Activated naive CD8-positive, alpha-beta T cell treated with anti-CD3 and anti-CD28 coated beads, Interleukin-2, amount 10 ng/mL, durations not matched to agents 7 days and 5 days (primary cell): Measurements from ENCODE around the gene KCNK15. TPM values are rescaled to one million over a fixed set of nuclear protein-coding genes. Genes with fewer than 3 reads are reported as not detected.

Experiments used
- ATAC-seq: fragments of 150-1000 bp; cut with Tn5 transposase; one replicate; pipeline ENCODE4 v1.10.0; 2021; ENCODE audit warnings: low read depth, moderate library complexity
- POLR2A ChIA-PET: fragments of 350-600 bp; sonication (Branson Sonifier 250); formaldehyde crosslinking; loops from one replicate; lab custom pipeline; 2021; ENCODE audit warnings: antibody characterized with exemption; lab: Charles Lee
- DNase-seq: peaks from one replicate; pipeline ENCODE4 v3.0.0; 2021
- H3K27ac Mint-ChIP-seq: one replicate; pipeline ENCODE4 v1.8.0; 2022; ENCODE audit warnings: mild to moderate bottlenecking, mixed read lengths
- H3K27me3 Mint-ChIP-seq: one replicate; pipeline ENCODE4 v1.8.0; 2022; ENCODE audit warnings: mild to moderate bottlenecking, moderate library complexity, mixed read lengths
- H3K36me3 Mint-ChIP-seq: one replicate; pipeline ENCODE4 v1.8.0; 2021; ENCODE audit warnings: mild to moderate bottlenecking, mixed read lengths
- H3K4me1 Mint-ChIP-seq: one replicate; pipeline ENCODE4 v1.8.0; 2021; ENCODE audit warnings: mixed read lengths
- H3K4me3 Mint-ChIP-seq: one replicate; pipeline ENCODE4 v1.8.0; 2022; ENCODE audit warnings: mild to moderate bottlenecking, moderate library complexity, mixed read lengths
- H3K9me3 Mint-ChIP-seq: one replicate; pipeline ENCODE4 v1.8.0; 2021; ENCODE audit warnings: mixed read lengths
- total RNA-seq, 2 experiments: library from RNA; stranded (reverse); gene quantifications; one replicate each; pipeline ENCODE4 v1.2.3, GENCODE V29; 2021

Gene KCNK15
- total RNA-seq, 2 experiments from 2014 or later, result not detected

GRCh38 chr20:44733341-44734069, 12.2 kb upstream of the KCNK15 start:
- POLR2A ChIA-PET, result no interaction called here
- H3K27me3 Mint-ChIP-seq, result no peaks in the 10 kb centered on the region
- peaks cover 21% of the 10 kb centered on the region for H3K4me1 Mint-ChIP-seq
- no peak overlapping the region for H3K27ac Mint-ChIP-seq
- DNase-seq (peak; percentile 68), ATAC-seq (peak; percentile 62)
- H3K9me3 Mint-ChIP-seq, result peaks cover 7% of the 10 kb centered on the region
- peaks cover 10% of the 10 kb centered on the region for H3K36me3 Mint-ChIP-seq
- no peak overlapping the region for H3K4me3 Mint-ChIP-seq

- Mint-ChIP-seq H3K27me3 (peaks cover 1% of the 10 kb centered on the region), H3K4me3 (no peak overlapping the region), H3K4me1 (peaks cover 24% of the 10 kb centered on the region), H3K9me3 (peaks cover 7% of the 10 kb centered on the region), H3K36me3 (peaks cover 14% of the 10 kb centered on the region), H3K27ac (no peak overlapping the region)
- ATAC-seq (no peak), DNase-seq (no peak)
- POLR2A ChIA-PET, result no interaction called here
These were observed 10.7 kb upstream of the KCNK15 start for GRCh38 chr20:44734938-44735337.

- DNase-seq (no peak), ATAC-seq (no peak)
- H3K4me1 Mint-ChIP-seq, result peaks cover 24% of the 10 kb centered on the region
- peak overlapping the region; percentile 78 for H3K4me3 Mint-ChIP-seq
- H3K9me3 Mint-ChIP-seq, result peaks cover 7% of the 10 kb centered on the region
- peaks cover 1% of the 10 kb centered on the region for H3K27me3 Mint-ChIP-seq
- H3K36me3 Mint-ChIP-seq, result peaks cover 14% of the 10 kb centered on the region
- POLR2A ChIA-PET, result no interaction called here
- peak overlapping the region; percentile 83 for H3K27ac Mint-ChIP-seq
These were observed 9.9 kb upstream of the KCNK15 start for GRCh38 chr20:44735816-44736169.

- Mint-ChIP-seq H3K9me3 (peaks cover 7% of the 10 kb centered on the region), H3K4me3 (peak overlapping the region; percentile 78), H3K36me3 (peaks cover 14% of the 10 kb centered on the region), H3K27ac (peak overlapping the region; percentile 83), H3K4me1 (peaks cover 24% of the 10 kb centered on the region), H3K27me3 (peaks cover 2% of the 10 kb centered on the region)
- POLR2A ChIA-PET, result interaction anchor here (1.1 kb wide), 1 partner anchor 149 kb away, joined by 4 read pairs; the partner anchor contains the start of gene YWHAB
- no peak for DNase-seq
- ATAC-seq, result peak; percentile 65
These were observed 9.3 kb upstream of the KCNK15 start for GRCh38 chr20:44736170-44737021.

GRCh38 chr20:44737116-44737515, 8.5 kb upstream of the KCNK15 start:
- Mint-ChIP-seq H3K27me3 (peaks cover 7% of the 10 kb centered on the region), H3K4me1 (peaks cover 24% of the 10 kb centered on the region), H3K9me3 (peaks cover 7% of the 10 kb centered on the region), H3K27ac (no peak overlapping the region), H3K36me3 (peaks cover 14% of the 10 kb centered on the region), H3K4me3 (no peak overlapping the region)
- POLR2A ChIA-PET, result interaction anchor here (1.1 kb wide), 1 partner anchor 148 kb away, joined by 4 read pairs; the partner anchor contains the start of gene YWHAB
- no peak for DNase-seq
- ATAC-seq, result no peak

GRCh38 chr20:44738813-44739477, 6.7 kb upstream of the KCNK15 start:
- H3K36me3 Mint-ChIP-seq, result peaks cover 14% of the 10 kb centered on the region
- peaks cover 17% of the 10 kb centered on the region for H3K4me1 Mint-ChIP-seq
- ATAC-seq, result peak; percentile 77
- H3K4me3 Mint-ChIP-seq, result peak overlapping the region; percentile 72
- peaks cover 7% of the 10 kb centered on the region for H3K9me3 Mint-ChIP-seq
- H3K27me3 Mint-ChIP-seq, result peaks cover 12% of the 10 kb centered on the region
- H3K27ac Mint-ChIP-seq, result peak overlapping the region; percentile 65
- no peak for DNase-seq
- POLR2A ChIA-PET, result no interaction called here

- ATAC-seq (no peak), DNase-seq (no peak)
- H3K27ac Mint-ChIP-seq, result no peak overlapping the region
- no peak overlapping the region for H3K4me3 Mint-ChIP-seq
- POLR2A ChIA-PET, result no interaction called here
- H3K9me3 Mint-ChIP-seq, result peaks cover 7% of the 10 kb centered on the region
- peaks cover 16% of the 10 kb centered on the region for H3K27me3 Mint-ChIP-seq
- H3K4me1 Mint-ChIP-seq, result peaks cover 15% of the 10 kb centered on the region
- H3K36me3 Mint-ChIP-seq, result peaks cover 14% of the 10 kb centered on the region
These were observed 5.7 kb upstream of the KCNK15 start for GRCh38 chr20:44739942-44740341.

- Mint-ChIP-seq H3K36me3 (peaks cover 7% of the 10 kb centered on the region), H3K27ac (no peak overlapping the region), H3K4me1 (peaks cover 8% of the 10 kb centered on the region), H3K9me3 (no peaks in the 10 kb centered on the region), H3K27me3 (peaks cover 35% of the 10 kb centered on the region), H3K4me3 (no peak overlapping the region)
- POLR2A ChIA-PET, result no interaction called here
- no peak for DNase-seq
- ATAC-seq, result no peak
These were observed 3.2 kb upstream of the KCNK15 start for GRCh38 chr20:44742304-44743079.

GRCh38 chr20:44743080-44743701, 2.5 kb upstream of the KCNK15 start:
- Mint-ChIP-seq H3K4me1 (peaks cover 8% of the 10 kb centered on the region), H3K36me3 (peaks cover 5% of the 10 kb centered on the region), H3K9me3 (no peaks in the 10 kb centered on the region), H3K27ac (no peak overlapping the region), H3K27me3 (peaks cover 35% of the 10 kb centered on the region), H3K4me3 (no peak overlapping the region)
- POLR2A ChIA-PET, result no interaction called here
- DNase-seq (no peak), ATAC-seq (no peak)

- Mint-ChIP-seq H3K4me3 (no peak overlapping the region), H3K36me3 (no peaks in the 10 kb centered on the region), H3K27me3 (peaks cover 35% of the 10 kb centered on the region), H3K27ac (no peak overlapping the region), H3K9me3 (no peaks in the 10 kb centered on the region), H3K4me1 (peaks cover 4% of the 10 kb centered on the region)
- no peak for DNase-seq
- POLR2A ChIA-PET, result no interaction called here
- ATAC-seq, result no peak
These were observed 1.6 kb upstream of the KCNK15 start for GRCh38 chr20:44743916-44744655.

GRCh38 chr20:44745122-44745597, 505 bp upstream of the KCNK15 start:
- POLR2A ChIA-PET, result no interaction called here
- H3K4me1 Mint-ChIP-seq, result peaks cover 4% of the 10 kb centered on the region
- peak overlapping the region; percentile 72 for H3K4me3 Mint-ChIP-seq
- H3K27ac Mint-ChIP-seq, result no peak overlapping the region
- no peak for DNase-seq
- no peaks in the 10 kb centered on the region for H3K9me3 Mint-ChIP-seq
- no peak for ATAC-seq
- H3K36me3 Mint-ChIP-seq, result no peaks in the 10 kb centered on the region
- peaks cover 40% of the 10 kb centered on the region for H3K27me3 Mint-ChIP-seq
